SK-N-SH treated with all-trans-retinoic acid at 6 μM for 48 hours (cell line): ENCODE data around the gene KCNMA1.

Source experiments
- ARNTL ChIP-seq: fragments of 450-650 bp; formaldehyde crosslinking; IDR thresholded peaks from 2 replicates; pipeline ENCODE4 v1.5.0; 2020; ENCODE audit warnings: low read depth, mild to moderate bottlenecking, moderate library complexity, borderline replicate concordance
- CSDC2 ChIP-seq: fragments of 250-450 bp; sonication (Bioruptor Pico); IDR thresholded peaks from 2 replicates; pipeline ENCODE4 v1.5.0; 2020; ENCODE audit warnings: mild to moderate bottlenecking, moderate library complexity
- ESRRG ChIP-seq: fragments of 250-450 bp; sonication (Bioruptor Pico); IDR thresholded peaks from 2 replicates; pipeline ENCODE4 v1.6.1; 2021; ENCODE audit warnings: mild to moderate bottlenecking
- SNAI2 ChIP-seq: fragments of 250-450 bp; sonication (Bioruptor Pico); IDR thresholded peaks from 2 replicates; pipeline ENCODE4 v1.5.0; 2020; ENCODE audit warnings: mild to moderate bottlenecking, moderate library complexity
- TOX ChIP-seq: fragments of 250-450 bp; sonication (Bioruptor Pico); IDR thresholded peaks from 2 replicates; pipeline ENCODE4 v1.8.0; 2021; ENCODE audit warnings: mild to moderate bottlenecking, moderate library complexity, borderline replicate concordance
- ZC3H10 ChIP-seq: fragments of 250-450 bp; sonication (Bioruptor Pico); IDR thresholded peaks from 2 replicates; pipeline ENCODE4 v1.5.1; 2021; ENCODE audit warnings: mild to moderate bottlenecking, moderate library complexity
- ZNF70 ChIP-seq: fragments of 450-650 bp; formaldehyde crosslinking; IDR thresholded peaks from 2 replicates; pipeline ENCODE4 v1.5.0; 2020; ENCODE audit warnings: mild to moderate bottlenecking, moderate library complexity
- TF ChIP-seq, protein P1 (sequence below): fragments of 250-450 bp; sonication (Bioruptor Pico); IDR thresholded peaks from 2 replicates; pipeline ENCODE4 v1.8.0; 2020; ENCODE audit warnings: mild to moderate bottlenecking, moderate library complexity, borderline replicate concordance

GRCh38 chr10:77474939-77475338, 162.7 kb downstream of the KCNMA1 start:
- TF ChIP-seq CSDC2 (CRISPR knock-in tag) (no peak), ZC3H10 (no peak), SNAI2 (CRISPR knock-in tag) (no peak), TOX (CRISPR knock-in tag) (no peak), ARNTL (CRISPR knock-in tag) (no peak), ZNF70 (CRISPR knock-in tag) (no peak), ESRRG (CRISPR knock-in tag) (no peak)
- TF ChIP-seq, protein P1, sequence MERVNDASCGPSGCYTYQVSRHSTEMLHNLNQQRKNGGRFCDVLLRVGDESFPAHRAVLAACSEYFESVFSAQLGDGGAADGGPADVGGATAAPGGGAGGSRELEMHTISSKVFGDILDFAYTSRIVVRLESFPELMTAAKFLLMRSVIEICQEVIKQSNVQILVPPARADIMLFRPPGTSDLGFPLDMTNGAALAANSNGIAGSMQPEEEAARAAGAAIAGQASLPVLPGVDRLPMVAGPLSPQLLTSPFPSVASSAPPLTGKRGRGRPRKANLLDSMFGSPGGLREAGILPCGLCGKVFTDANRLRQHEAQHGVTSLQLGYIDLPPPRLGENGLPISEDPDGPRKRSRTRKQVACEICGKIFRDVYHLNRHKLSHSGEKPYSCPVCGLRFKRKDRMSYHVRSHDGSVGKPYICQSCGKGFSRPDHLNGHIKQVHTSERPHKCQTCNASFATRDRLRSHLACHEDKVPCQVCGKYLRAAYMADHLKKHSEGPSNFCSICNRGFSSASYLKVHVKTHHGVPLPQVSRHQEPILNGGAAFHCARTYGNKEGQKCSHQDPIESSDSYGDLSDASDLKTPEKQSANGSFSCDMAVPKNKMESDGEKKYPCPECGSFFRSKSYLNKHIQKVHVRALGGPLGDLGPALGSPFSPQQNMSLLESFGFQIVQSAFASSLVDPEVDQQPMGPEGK (CRISPR knock-in tag): no peak
